H1 (cell line): Measurements from ENCODE around the gene MAPKAP1.

Experiments
- CEBPB ChIP-seq: IDR thresholded peaks from 2 replicates; pipeline ENCODE4 v1.6.1; 2012; ENCODE audit warnings: low read depth, low read length
- CHD2 ChIP-seq: IDR thresholded peaks from 2 replicates; pipeline ENCODE4 v1.6.1; 2012; ENCODE audit warnings: low read length, improper control_type of control experiment
- EGR1 ChIP-seq: IDR thresholded peaks from 2 replicates; pipeline ENCODE4 v1.6.1; 2011; ENCODE audit warnings: low read depth, low read length, borderline replicate concordance
- GABPA ChIP-seq: IDR thresholded peaks from 2 replicates; pipeline ENCODE4 v1.6.1; 2011; ENCODE audit warnings: mild to moderate bottlenecking, low read length, moderate library complexity, borderline replicate concordance; ENCODE audit not compliant: insufficient read depth
- SIX5 ChIP-seq: IDR thresholded peaks from 2 replicates; pipeline ENCODE4 v1.6.1; 2011; ENCODE audit warnings: mild to moderate bottlenecking, low read depth, low read length
- SP1 ChIP-seq: IDR thresholded peaks from 2 replicates; pipeline ENCODE4 v1.6.1; 2011; ENCODE audit warnings: low read depth, low read length

GRCh38 chr9:125513303-125513667, 193.7 kb downstream of the MAPKAP1 start:
- TF ChIP-seq GABPA (no peak), EGR1 (no peak), SP1 (no peak), CEBPB (no peak), CHD2 (no peak), SIX5 (no peak)
